ENCODE data around the gene SH3RF3.

The SH3RF3 gene

DNA sequence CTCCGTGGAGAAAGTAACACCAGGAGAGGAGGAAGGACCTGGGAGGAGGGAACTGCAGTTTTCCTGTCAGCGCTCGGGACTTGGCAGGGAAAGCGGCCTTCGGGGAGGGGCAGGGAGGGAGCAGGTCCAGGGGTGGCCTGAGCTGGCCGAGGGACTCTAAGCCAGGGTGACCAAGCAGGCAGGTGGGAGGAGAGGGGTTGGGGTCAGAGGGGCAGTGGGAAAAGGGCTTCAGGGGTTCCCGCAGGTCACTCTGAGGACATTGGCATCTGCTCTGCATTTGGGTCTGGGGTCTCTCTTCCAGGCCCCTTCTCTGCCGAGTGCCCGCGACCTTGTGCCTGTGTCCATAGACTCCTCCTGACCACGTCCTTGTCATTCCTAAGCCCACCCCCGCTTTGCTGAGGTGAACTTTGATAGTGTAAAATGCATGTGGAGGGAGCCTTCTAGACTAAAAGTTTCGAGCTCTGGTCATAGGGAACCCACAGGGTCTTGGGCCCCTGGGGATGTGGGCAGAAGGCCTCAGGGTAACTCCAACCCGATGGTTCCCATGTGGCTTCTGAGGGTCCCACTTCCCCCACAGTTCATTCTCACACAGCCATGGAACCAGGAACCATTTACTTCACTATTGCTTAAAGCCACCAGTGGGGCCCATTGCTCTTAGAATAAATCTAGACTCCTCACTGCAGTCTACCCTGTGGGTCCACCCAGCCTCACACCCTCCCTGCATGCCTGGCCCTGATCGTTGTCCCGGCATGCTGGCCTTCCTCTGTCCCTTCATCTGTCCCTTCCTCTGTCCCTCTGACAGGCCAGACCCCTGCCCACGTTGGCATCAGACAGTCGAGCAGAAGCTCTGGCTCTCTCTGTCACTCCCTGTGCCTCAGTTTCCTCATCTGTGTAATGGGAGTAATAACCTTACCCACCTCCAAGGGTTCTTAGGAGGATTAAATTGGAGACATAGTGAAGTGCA, 255.6 kb downstream of the SH3RF3 start:
- TF ChIP-seq GATA3 (IDR thresholded peaks at IDR 0.05; ENCODE audit: low read depth, low read length) (no peak), GATA2 (IDR thresholded peaks at IDR 0.05; ENCODE audit: low read depth, low read length) (no peak)

DNA sequence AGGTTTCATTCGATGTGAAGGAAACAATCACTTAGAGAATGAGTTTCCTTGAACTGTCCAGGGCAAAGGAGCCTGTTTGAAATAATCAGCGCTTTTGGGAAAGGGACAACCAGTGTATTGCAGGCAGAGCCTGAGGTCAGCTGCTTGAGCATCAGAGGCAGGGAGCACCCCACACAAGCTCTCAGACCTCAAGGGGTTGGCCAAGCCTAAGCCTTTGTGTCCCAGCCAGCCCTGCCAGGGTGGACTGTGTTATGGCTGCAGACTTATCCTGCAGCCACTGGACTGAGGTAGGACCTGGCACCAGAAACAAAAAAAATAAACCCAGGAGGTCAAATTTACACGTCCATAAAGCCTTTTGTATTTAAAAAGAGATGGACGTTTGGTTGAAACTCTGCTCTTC, 256.5 kb downstream of the SH3RF3 start:
- no peak for TF ChIP-seq GATA2 (IDR thresholded peaks at IDR 0.05; ENCODE audit: low read depth, low read length)
- no peak for TF ChIP-seq GATA3 (IDR thresholded peaks at IDR 0.05; ENCODE audit: low read depth, low read length)

DNA sequence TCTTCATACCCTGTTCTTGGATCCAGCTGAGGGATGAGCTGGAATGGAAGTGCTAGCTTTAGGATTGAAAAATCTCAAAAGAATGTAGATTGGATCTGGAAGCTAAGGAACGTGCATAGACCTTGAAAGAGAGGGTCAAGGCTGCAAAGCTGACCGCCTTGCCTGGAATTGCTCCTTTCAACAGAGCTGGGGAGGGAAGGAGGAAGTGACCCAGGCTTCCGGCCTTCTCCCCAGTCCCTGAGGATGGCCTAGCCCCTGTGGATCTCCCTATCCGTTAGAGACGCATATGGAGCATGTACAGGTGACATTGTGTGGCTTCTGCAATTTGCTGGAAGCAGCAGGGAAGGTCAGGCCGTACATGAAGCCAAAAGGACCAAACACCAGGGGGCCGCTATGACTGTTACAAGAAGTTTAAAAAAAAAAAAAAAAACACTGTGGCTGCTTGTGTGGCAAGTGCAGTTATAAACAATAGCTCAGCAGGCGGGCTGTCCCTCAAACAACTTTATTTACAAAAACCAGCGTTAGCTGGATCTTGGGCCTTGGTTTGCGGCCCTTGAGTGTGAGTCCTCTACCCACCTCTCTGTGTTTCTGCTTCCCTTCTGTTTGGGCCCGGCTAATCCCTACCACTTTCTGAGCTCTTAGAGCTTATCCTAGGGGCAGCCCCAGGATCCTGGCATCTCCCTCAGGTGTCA, 257.1 kb downstream of the SH3RF3 start:
- TF ChIP-seq GATA3 (IDR thresholded peaks at IDR 0.05; ENCODE audit: low read depth, low read length) (no peak), GATA2 (IDR thresholded peaks at IDR 0.05; ENCODE audit: low read depth, low read length) (no peak)

DNA sequence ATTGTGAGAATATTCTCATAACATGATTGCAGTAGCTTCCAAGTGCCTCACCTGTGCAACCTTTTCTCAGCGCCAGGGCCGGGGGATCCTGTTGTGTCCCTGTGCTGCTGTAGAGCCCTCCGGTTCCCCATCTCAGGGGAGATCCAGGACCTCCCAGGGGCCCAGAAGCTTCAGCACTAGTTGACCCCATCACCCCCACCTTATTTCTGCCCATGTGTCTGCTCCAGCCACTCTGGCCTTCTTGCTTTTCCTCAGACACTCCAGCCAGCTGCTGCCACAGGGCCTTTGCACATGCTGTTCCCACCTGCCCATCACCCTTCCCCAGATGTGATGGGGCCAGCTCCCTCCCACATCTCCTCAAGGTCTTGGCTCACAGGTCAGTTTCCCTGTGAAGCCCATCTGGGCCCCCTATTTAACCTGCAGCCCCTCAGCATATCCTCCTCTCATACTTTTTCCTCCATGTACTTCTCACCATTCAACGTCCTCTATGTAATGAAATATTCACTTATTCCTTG, 258.3 kb downstream of the SH3RF3 start:
- no peak for TF ChIP-seq GATA3 (IDR thresholded peaks at IDR 0.05; ENCODE audit: low read depth, low read length)
- TF ChIP-seq GATA2 (IDR thresholded peaks at IDR 0.05; ENCODE audit: low read depth, low read length) = no peak

DNA sequence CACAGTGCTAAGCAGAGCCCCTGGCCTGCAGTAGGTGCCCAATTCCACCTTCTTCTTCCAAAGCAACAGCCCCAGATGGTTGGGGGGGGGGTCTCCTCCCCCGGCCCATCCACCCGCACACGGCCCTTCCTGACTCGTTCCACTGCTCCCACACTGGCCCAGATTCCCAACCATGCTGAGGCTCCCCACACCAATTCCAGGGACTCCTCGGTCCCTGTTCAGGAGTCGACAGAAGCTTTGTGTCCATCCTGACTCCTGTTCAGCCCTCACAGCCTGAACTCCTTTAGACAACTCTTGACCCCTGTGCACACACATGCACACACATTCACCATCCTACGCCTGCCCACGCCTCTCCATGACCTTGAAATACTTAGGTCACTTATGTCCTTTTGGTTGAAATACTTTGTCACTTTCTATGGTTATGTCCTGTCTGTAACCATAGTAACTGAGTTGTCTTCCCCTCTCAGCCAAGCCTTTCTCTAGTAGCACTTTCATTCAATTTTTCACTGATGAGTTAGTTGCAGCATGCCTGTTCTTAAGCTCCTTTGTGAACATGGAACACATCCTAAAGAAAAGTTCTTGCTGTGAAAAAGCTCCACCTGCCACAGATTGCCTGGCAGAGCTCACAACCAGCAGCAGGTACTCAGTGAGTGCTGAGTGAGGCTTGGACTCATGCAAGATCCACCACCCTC, 258.9 kb downstream of the SH3RF3 start:
- TF ChIP-seq GATA2 (IDR thresholded peaks at IDR 0.05; ENCODE audit: low read depth, low read length) (no peak), GATA3 (IDR thresholded peaks at IDR 0.05; ENCODE audit: low read depth, low read length) (no peak)

DNA sequence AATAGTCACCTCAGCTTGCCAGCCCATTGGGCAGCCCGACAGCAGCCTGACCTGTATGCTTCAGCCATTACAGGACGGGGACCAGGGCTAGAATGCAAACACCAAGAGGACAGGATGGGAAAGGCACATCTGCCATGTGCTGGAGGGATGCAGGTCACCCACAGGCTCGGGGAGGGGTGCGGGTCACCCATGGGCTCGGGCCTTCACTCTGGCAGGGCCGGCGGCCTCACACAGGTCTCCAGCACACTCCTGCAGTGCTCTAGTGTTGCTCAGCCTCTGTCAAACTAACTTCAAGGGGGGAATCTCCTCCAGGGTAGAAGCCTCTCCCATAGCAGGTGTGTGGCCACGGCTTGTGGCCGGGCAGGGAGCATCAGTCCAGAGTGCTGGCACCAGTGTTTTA, 262.2 kb downstream of the SH3RF3 start:
- TF ChIP-seq GATA2 (IDR thresholded peaks at IDR 0.05; ENCODE audit: low read depth, low read length) = no peak
- TF ChIP-seq GATA3 (IDR thresholded peaks at IDR 0.05; ENCODE audit: low read depth, low read length) = no peak

DNA sequence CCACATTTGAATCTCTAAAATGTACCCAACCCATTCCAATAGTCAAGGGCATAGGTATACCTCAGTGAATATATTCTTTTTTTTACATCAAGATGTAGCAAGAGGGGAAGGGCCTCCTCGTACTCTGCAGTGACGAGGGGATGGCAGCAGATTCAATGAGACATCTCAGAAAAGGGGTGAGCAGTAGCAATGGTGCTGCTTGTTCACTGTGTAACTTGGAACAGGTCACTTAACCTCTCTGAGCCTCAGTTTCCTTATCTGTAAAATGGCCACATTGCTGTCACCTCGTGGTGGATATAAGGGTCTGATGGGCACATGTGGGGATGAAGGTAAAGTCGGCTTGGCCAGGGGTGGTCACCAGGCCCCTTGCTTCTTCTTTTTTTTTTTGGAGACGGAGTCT, 263.1 kb downstream of the SH3RF3 start:
- no peak for TF ChIP-seq GATA2 (IDR thresholded peaks at IDR 0.05; ENCODE audit: low read depth, low read length)
- TF ChIP-seq GATA3 (IDR thresholded peaks at IDR 0.05; ENCODE audit: low read depth, low read length) = no peak

DNA sequence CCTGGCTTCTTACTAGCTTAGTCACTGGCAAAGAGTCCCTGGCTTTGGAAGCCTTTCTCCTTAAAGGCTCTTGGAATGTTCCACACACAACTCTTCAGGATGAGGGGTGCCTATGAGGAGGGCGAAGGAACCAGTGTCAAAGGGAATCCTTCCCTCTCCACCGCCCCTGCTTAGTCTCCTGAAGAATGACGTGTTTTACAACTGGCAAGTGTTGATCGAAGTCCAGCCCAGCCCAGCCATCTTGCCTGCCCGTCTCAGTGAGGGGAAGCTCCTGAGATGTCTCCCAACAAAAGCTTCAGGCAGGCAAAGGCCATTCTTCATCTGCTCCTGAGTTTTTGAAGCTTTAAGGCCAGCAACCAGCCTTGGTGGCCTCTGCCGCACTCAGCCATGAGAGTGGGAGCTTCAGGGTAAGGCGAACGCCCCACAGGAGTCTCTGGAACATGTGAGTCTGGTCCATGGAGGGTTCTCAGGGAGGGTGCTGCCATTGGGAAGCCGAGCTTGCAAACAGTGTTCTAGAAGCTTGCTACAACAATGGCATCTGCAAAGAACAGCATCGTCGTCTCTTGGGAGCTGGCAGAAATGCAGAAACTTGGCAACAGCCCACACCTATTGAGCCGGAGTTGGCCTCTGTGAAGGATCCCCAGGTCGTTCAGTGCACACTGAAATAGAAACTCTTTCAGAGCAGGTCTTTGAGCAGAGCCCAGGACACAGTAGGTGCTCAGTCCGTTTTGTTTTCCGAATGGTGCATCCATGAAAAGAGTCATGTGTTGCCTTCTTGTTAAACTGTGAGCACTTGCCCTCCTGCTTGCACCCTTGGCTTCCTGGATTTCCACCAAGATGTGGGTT, 264.0 kb downstream of the SH3RF3 start:
- TF ChIP-seq GATA3 (IDR thresholded peaks at IDR 0.05; ENCODE audit: low read depth, low read length) (no peak), GATA2 (IDR thresholded peaks at IDR 0.05; ENCODE audit: low read depth, low read length) (no peak)

DNA sequence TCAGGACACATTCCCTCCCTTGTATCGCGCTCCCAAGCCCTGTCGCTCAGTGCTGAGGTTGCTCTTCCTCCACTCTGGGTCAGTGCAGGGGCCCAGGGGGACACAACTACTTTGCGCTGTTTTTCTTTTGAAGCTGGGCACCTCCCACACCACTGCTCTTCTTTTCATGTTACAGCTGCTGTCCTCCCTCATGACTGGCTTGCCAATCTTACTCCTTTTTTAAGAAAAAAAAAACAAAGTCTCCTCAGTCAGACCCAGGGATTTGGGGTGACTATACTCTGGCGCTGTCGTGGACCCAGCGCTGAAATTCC, 264.6 kb downstream of the SH3RF3 start:
- no peak for TF ChIP-seq GATA3 (IDR thresholded peaks at IDR 0.05; ENCODE audit: low read depth, low read length)
- TF ChIP-seq GATA2 (IDR thresholded peaks at IDR 0.05; ENCODE audit: low read depth, low read length) = no peak

DNA sequence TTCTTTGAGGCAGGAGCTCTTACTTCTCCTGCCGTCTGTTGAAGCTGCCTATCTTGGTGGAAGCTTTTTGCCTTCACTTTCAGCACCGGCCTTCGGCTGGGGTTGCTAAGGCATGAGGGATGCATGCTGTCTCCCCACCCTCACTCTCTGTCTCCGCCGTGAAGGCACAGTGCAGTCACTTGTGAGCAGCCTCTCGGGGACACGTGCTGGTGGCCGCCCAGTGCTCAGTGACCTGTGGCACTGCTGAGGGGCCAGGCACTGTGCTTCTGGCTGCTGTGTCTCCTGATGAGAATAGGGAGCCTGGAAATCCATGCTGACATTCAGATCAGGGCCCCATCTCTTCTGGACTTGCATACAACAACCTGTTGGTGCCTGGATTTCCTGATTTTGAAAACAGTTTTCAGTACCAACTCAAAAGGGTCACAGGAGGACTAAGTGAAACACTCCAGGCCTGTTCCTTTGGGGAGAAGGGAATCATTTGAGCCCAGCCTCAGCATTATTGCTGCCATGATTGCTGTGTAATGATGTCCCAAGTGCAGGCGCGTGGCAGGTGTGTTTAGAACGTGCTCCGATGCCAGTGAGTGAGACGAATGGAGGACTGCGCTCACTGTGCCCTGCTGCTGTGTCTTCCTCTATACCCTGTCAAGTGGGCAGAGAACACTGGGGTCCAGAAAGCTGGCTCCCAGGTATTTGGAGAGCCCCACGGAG, 266.6 kb downstream of the SH3RF3 start:
- no peak for TF ChIP-seq GATA3 (IDR thresholded peaks at IDR 0.05; ENCODE audit: low read depth, low read length)
- TF ChIP-seq GATA2 (IDR thresholded peaks at IDR 0.05; ENCODE audit: low read depth, low read length) = no peak

DNA sequence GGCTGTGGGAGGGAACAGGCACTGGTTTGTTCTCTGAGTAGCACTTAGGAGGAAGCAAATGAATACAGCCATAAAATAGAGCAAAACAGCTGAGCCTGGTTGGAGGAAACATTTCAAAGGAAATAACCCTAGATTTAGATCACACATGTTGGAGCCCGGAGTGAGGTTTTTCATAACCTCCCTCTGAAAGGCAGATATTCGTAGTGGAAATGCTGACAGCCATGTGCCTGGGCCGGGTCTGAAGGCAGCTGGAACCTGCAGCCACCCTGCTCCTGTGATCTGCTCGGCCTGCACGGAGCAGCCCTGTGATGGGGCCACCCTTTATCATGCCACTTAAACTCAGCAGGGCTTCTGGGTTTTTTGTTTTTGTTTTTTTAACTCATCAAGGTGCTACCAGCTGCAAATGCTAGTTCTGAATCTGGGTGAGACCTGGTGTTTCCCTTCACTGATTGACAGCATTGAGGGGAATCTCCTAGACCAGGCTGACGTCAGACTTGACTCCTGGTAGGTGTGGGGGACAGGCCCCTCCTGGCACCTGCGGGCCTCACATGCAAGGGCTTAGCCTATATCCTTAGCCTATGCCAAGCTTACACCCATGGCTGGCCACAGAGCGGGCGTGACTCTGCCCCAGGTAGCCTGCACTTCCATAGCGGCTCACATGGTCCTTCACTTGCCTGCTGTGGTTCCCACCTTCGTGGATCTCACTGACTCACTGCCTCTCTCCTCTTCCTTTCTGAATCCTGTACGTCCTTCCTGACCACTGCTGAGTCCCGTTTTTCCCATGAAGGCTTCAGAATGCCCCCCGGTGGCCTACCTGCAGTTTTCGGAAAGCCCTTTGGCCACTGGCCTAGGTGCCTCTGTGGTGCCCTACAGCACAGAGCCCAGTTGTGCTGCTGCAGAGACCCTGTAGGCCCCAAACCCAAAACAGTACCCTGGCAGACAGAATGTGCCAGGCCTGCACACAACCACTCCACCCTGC, 267.5 kb downstream of the SH3RF3 start:
- no peak for TF ChIP-seq GATA2 (IDR thresholded peaks at IDR 0.05; ENCODE audit: low read depth, low read length)
- no peak for TF ChIP-seq GATA3 (IDR thresholded peaks at IDR 0.05; ENCODE audit: low read depth, low read length)

DNA sequence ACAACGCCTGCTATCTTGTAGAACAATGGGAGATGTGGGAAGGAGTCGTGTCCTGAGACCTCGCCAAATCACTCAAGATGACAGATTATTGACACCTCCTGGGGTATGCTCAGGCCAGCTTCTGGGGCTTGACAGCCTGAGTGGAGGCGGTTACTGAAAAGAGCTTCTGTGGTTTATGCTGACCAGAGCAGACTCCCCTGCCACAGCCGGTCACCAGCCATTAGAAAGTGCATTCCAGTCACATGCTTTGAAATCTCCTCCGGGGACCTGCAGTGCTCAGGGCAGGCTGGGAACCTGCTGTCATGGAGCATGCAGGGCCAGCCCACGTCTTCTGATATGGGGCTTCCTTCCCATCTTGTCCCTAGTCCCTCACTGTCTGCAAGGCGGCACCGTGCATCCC, 268.9 kb downstream of the SH3RF3 start:
- TF ChIP-seq GATA3 (IDR thresholded peaks at IDR 0.05; ENCODE audit: low read depth, low read length) = no peak
- TF ChIP-seq GATA2 (IDR thresholded peaks at IDR 0.05; ENCODE audit: low read depth, low read length) = no peak
